AG08396 (cell line): Measurements from ENCODE around the gene RNF151.
A peak's percentile ranks its signal among the peaks of the same experiment; 100 is the strongest.
"Not testable (repeated sequence)": the region's sequence is repeated elsewhere in the genome, so short reads cannot be mapped to it uniquely, and the experiment has no call there.

Source experiments
- DNase-seq: peaks from one replicate; pipeline ENCODE4 v3.0.0; 2012; ENCODE audit warnings: low spot score, mixed read lengths

The RNF151 gene

GRCh38 chr16:1938910-1939309 lies 27.7 kb upstream of the RNF151 start:
- no peak for DNase-seq

- not testable (repeated sequence) for DNase-seq
These were observed 26.8 kb upstream of the RNF151 start for GRCh38 chr16:1939833-1940232.

GRCh38 chr16:1940273-1941161 lies 26.1 kb upstream of the RNF151 start:
- DNase-seq = no peak

GRCh38 chr16:1941162-1942046 lies 25.3 kb upstream of the RNF151 start:
- no peak for DNase-seq

- no peak for DNase-seq
These were observed 24.4 kb upstream of the RNF151 start for GRCh38 chr16:1942047-1942809.

- DNase-seq = peak; percentile 100
These were observed 23.6 kb upstream of the RNF151 start, which contains the start of gene MSRB1 for GRCh38 chr16:1942810-1943726. Gene MSRB1 (minus strand): TSS chr16:1943199. CDS start chr16:1943156, 43 bp downstream.

- no peak for DNase-seq
These were observed 21.9 kb upstream of the RNF151 start for GRCh38 chr16:1944612-1945199.

GRCh38 chr16:1945559-1946391 lies 20.9 kb upstream of the RNF151 start:
- no peak for DNase-seq

- DNase-seq = no peak
These were observed 19.9 kb upstream of the RNF151 start for GRCh38 chr16:1946495-1947368.

- DNase-seq = no peak
These were observed 19.3 kb upstream of the RNF151 start for GRCh38 chr16:1947369-1947670.

- DNase-seq = no peak
These were observed 17.1 kb upstream of the RNF151 start for GRCh38 chr16:1949507-1949906.

GRCh38 chr16:1950047-1950446 lies 16.6 kb upstream of the RNF151 start:
- DNase-seq = no peak

GRCh38 chr16:1950559-1950958 lies 16.1 kb upstream of the RNF151 start:
- DNase-seq = no peak

- no peak for DNase-seq
These were observed 12.9 kb upstream of the RNF151 start for GRCh38 chr16:1953734-1954133.

- not testable (repeated sequence) for DNase-seq
These were observed 9.1 kb upstream of the RNF151 start for GRCh38 chr16:1957434-1958142.

- not testable (repeated sequence) for DNase-seq
These were observed 8.5 kb upstream of the RNF151 start for GRCh38 chr16:1958143-1958491.

GRCh38 chr16:1958715-1959268 lies 7.9 kb upstream of the RNF151 start:
- DNase-seq = no peak
